NT2/D1 (cell line): ENCODE results near the gene CLIC5.

Experiments used
- YY1 ChIP-seq: IDR thresholded peaks from 2 replicates; pipeline ENCODE4 v1.6.1; 2011; ENCODE audit not compliant: insufficient read length, insufficient read depth
- ZNF274 ChIP-seq: IDR thresholded peaks from 2 replicates; pipeline ENCODE4 v1.6.1; 2011; ENCODE audit warnings: mild to moderate bottlenecking, low read depth, low read length

GRCh38 chr6:45880676-45881075, 135.0 kb downstream of the CLIC5 start:
- TF ChIP-seq YY1, result no peak
- no peak for TF ChIP-seq ZNF274
